Measurements from ENCODE around the gene TMEM53.

TMEM53 gene

DNA sequence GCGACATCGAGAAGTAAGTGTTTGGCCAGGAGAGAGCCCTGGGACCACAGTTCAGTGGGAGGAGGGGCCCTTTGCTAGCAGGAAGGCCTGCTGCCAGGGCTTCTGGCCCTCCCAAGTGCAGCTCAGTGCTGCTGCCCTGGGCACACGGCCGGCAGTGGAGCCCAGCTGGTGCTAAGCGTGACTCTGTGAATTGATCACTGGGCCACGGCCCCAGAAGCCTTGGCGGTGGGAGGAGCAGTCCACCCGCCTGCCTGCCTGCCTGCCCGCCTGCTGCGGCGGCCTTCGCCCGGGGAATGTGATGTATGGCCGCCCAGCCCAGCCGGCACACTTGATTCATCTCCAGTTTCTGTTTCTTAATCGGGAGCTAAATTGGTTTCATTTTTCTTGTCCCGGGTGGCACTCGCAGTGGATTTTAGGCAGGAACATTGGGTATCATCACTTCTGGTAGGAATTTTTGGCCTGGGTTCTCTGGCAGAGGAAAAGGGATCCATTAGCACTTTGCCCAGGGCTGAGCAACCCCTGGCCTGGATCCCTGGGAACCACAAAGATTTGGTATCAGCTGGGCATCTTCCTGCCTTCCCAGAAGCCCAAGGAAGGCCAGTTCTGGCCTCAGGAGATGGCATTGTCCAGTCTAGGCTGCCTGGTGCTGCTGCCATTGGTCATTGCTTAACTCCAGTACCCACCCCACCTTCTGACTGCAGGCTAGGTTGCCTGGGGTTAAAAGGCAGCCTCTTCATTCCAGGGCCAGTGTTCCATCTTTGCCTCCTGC, 28.6 kb downstream of the TMEM53 start:
- DNase-seq = no peak

DNA sequence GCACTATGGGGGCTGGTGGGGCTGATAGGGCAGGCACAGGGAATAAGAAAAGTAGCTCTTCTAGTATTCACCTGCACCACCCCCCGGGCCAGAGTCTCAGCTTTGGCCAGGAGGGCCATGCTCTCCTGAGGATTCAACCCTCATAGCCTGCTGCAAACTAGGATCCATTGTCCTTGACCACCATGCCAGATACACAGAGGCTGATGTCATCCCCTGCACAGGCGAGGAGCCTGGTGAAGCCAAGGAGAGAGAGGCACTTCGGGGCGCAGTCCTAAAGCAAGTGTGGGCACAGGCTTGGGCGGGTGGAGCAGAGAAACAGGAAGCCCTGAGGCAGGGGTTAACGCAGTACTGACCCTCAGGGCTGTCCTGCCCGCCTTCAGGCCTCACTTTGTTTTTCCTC, 29.5 kb downstream of the TMEM53 start:
- DNase-seq = no peak

DNA sequence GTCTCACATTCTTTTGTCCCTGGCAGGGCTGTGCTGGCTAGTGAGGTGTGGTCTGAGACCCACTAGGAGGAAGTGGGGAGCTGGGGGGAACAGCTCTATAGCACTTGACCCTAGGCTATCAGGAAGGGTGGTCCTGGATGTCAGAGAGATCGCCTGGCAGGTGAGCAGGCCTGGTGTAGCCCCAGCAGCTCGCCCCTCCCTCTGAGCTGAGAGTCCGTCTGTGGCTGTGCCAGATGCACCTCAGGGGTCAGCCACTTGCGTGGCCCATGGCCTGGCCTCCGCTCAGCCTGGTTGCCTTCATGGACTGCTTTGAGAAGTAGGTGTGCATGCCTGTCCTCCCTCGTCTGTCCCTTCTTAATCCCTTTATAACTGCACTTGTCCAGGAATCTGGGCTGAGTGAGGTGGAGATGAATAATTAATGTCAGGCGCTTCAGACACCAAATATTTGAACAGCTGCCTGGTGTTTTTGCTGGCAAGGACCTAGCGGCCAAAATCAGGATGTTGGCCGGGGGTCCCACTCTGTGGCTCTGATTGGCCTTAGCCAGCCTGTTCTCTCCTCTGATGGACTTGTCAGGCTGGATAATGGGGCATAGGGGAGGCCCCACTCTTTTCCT, 30.5 kb downstream of the TMEM53 start:
- no peak for DNase-seq

DNA sequence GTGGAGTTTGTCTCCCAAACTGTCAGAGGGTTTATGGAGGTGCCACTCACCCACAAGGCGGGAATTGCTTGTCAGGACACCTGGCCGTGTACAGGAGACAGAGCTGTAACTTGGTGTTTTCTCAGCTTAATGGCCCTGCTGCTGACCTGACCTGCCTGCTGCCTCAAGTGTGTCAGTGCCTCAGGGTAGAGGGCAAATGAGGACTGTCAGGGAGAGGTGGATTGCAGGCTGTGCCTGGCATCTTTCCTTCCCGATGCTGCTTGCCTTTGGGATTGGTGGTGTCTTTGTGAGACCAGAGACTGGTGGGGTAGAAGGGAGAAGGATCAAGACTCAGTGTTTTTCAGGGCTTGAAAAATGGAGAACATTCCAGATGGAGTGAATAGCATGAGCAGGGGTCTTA, 31.4 kb downstream of the TMEM53 start:
- DNase-seq = no peak

DNA sequence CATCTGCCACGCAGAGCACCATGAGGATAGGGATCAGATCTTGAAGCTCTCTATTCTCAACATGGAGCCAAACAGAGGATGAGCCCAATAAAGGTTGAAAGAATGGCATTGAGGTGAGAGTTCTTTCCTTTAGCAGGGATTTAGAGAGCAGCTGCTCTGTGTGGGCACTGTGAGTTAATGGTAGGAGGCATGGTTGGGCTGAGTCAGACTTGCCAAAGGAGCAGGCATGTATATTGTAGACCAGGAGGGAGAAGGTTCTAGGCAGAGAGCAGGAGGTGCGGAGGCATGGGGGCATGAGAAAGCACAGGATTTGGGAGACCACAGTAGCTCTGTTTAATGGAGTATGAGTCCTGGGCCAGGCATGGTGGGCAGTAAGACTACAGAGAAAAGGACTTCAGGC, 32.0 kb downstream of the TMEM53 start:
- no peak for DNase-seq

DNA sequence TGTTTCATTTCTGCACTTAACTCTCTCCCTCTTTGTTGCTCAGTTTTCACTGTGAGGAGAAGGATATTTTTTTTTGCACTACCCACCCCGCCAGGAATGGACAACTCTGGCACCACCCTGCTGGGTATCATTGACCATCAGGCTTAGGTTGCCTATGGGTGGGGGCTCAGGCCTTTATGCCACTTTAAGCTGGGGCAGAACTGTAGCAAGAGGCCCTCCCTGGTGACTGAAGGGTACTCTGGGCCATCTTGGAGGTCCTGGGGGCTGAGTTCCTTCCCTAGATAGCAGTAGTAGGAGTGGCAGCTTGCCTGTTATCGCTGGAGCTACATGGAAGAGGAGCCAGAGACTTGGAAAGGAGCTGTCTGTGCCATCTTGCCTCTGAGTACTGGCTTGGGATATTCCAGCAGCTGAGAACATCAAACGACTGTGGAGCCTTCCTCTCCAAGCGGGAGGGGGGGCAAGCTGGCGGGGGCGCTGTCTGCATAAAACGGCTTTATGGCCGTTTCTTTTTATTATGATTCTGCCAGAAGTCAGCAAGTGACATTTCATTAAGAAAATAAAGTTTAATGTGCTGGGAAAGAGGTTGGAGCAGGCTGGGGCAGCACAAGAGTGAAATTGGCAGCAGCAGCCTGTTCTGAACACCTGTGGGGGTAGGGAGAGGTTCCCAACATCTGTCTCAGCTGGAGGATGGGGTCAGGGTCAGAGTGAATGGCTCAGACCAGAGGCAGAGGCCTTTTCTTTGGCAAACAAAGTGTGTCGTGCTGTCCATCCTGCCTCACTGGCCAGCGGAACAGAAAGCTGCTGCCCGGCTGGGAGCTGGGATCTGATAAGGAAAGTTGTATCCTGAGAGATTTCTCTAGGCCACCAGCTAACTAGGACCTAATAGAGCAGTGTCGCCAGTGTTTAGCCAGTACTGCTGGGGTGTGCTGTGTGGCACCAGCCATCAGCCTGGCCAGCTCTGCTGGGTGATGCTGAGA, 32.9 kb downstream of the TMEM53 start:
- no peak for DNase-seq

DNA sequence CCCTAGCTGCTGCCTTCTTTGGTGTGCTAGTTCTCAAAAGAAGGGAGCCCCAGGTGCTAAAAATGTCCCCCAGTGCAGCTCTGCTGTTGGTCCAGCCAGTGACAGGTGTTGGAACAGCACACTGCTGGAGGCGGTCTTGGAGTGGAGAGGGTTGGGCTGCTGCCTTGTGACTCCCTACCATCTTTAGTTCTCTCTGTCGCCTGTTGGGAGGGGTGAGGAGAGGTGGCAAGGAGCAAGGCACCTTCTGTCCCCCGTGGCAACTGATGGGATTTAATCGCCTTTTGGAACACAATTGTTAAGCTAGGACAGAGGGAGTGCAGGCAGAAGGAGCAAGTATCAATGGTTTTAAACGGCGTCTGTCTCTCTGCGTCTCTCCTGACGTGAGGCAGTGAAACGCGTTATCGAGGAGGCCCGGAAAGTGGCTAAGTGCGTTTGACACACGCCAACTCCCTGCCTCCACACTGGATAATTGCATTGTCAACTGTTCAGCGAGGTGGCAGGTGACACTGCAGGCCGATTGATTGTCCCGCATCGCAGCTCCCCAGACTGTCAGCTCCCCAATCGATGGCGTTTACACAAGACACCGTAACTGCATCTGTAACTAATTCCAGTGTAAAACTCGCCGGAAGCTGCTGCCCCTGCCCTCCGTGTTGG, 34.0 kb downstream of the TMEM53 start:
- no peak for DNase-seq

DNA sequence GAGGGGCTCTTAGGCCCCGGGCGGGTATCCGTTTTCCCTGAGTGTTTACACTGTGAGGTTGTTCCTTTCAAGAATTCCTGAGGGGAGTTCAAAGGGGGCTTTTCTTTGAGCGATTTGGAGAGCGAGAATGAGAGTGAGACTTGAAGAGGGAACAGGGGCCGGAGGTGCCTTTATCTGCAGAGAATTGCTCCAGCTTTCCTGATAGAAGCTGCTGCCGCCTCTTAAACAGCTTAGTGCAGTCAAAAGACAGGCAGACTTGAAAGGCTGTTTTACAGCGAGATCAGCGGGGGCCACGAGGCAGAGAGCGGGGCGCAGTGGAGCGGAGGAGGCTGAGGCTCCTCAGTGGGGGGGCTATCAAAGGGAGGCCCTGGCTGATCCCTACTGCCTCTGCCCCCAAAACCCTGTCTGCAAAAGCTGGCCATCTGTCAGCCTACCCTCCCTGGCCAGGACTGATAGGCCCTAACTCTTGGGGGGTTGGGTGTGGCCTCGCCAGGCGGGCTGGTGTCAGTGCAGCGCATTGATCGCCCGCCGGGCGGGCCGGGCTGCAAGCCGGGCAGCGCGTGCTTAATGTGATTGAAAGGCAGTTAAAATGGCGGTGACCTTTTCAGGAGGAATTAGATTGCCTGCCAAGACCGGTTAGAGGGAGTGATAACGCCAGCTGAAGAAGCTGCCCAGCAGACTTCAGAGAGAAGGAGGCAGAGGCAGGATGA, 36.4 kb downstream of the TMEM53 start:
- DNase-seq = no peak

DNA sequence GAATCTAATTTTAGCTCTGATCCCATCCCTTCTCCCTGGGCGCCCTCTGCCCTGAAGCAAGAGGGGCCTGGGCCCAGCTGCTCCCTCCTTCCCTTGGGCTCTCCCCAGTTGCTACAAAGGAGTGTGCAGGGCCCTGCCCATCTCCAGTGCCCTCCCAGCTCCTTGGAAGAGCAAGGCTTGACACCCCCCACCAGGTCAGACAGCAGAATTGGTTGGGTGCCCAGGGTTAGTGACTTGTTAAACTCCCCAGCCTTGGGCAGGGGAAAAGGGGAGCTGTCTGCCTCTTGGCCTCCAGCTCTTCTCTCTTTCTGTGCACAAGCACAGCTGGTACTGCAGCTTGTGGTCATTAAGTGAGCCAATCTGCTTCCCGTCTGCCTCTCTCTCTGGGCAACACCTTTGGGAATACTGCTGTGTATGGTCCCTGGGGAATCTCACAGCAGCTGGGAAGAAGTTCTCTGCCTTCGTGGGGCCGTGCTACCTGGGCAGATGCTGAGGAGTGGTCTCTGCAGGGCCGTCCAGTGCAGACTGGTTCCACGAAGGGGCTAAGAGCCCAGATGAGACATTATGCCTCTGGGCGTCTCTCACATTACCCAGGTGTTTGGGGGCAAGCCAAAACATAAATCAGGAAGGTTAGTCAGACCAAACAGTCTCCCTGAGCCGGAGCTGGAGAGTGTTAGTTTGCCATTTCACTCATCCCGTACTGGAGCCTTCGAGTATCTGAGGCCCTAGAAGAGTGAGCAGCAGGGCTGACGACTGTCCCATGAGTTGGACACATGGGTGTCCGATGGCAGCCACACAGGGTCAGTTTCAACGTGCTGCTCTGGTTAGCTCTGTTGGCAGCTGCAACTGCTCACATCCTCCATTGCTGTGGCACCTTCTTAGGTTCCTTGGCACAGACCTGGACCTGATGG, 37.3 kb downstream of the TMEM53 start:
- DNase-seq = no peak

DNA sequence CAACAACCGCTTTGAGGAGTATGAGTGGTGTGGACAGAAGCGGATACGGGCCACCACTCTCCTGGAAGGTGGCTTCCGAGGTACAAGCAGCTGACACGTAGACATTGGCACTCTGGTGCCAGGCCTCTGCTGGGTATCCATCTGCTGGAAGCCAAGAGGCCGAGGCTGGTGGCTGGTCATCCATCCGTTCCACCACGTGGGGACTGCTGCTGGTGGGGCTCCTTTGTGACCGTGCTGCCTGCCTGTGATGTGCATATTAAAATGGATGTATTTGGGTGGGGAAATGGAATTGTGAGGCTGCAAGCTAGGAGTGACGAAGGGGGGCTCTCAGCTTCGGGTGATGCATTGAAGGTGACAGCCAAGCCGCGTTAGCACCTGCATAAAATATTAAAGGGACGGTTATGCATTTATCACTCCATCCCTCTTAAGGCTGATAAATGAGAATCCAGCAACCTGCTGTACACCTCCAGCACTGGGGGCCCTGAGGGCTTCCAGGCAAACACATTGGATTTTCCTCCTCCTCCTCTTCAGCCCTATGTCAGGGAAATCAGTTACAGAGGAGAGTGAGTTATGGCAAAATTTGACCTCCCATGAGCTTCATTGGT, 38.1 kb downstream of the TMEM53 start:
- no peak for DNase-seq

DNA sequence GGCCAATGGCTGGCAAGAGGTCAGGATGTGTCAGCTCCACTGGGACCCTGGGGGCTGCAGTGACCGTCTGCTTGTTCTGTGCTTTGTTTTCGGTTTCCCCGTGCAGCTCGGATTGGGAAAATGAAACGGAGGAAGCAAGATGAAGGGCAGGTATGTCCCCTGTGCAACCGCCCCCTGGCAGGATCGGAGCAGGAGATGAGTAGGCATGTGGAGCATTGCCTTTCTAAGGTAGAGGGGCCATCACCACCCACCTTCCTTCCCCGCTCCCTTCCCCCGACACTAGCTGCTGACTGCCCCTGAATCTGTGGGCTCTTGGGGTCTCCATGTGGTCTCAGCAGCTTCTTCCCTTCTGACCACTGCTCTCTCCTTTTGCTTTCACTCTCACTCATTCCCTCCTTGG, 38.8 kb downstream of the TMEM53 start:
- DNase-seq = no peak

DNA sequence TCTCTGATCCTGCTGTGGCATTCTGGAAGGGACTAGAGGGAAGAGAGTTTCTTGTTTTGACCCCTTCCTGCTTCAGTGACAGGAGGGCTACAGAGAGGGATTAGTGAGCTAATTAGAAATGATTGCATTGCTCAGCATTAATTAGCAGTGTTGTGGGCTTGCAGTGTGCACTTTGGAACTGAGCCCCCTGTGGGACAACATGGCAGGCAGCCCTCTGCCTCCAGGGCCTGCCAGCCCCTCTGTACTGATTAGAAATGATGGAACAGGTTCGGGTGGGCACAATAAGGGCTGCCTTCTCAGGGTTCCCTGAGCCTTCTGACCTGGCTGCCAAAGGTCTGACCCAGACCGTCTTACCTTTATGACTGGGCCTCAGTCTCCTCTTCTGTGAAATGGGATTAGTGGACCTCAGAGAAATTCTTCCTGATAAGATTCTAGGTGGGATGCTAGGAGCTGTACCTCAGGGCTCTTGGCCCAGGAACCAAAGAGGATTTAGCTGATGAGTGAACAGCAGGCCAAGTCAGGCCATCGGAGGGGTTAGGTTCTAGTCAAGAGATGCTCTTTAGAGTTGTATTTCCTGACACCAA, 39.6 kb downstream of the TMEM53 start:
- DNase-seq = no peak

DNA sequence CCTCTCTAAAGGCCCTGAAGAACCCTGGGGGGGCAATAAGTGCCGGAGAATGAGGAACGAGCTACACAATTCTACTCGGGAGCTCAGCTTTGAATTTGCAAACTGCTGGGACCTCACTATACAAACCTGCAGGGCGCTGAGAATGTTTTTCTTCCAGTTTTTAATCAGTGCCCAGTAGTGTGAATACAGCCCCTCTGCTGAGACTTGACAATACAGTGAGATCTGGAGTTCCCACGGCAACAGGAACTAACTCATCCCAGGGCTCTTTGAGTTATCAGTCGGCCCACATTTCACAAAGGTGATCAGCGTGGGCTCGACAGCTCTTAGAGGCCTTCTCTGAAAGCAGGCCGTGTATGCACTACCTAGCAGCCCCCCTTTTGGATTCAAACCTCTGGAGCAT, 41.7 kb downstream of the TMEM53 start:
- DNase-seq = no peak

DNA sequence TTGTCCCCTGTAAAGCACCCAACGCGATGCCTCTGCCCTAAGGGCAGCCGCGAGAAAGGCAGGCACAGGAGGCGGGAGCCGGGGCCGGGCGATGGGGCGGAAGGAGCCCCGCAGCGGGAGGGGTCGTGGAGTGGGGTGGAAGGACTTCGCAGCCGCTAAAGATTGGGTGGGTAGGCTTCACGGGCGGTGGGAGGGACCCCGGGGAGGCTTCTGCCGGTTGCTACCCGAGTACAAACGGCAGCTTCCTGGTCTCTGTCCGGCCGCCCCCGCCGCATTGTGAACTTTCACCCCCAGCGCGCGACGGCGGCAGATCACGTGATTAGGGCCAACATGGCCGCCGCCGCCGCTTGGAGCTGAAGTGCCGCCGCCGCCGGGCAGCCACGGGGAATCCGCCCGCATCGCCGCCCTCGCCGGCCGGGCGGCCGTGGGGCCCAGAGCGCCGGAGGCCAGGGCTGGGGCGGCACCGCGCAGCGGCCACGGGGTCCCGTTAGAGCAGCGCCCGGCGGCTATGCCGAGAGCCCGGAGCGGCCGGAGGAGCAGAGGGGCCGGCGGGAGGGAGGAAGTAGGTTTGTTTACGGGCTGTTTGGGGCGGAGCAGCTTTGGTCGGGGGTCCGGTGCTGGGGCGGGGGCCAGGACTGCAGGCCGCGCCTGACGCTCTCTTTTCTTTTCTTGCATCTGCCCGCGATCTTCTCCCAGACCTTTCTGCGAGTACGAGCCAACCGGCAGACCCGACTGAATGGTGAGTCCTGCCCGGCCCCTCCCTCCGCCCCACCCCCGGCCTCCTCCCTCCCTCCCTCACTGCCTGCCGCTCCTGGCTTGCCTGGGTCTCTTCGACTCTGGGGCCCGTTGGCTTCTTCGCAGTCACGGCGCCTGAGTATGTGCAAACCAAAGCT, 42.4 kb downstream of the TMEM53 start:
- DNase-seq = peak; percentile 86

DNA sequence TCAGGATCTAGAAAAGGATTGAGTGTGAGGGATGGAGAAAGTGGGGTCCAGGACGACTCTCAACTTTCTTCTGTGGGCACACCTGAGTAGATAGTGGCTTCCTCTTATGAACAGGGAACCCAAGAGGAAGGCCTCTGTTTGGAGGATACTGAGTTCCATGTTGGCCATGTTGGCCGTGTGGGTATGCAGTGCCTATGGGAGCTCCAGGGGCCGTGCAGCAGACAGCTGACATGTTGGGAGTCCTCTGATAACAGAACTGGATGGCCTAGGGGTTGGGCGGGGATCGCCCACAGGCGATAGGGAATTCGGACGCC, 43.0 kb downstream of the TMEM53 start:
- DNase-seq = no peak

DNA sequence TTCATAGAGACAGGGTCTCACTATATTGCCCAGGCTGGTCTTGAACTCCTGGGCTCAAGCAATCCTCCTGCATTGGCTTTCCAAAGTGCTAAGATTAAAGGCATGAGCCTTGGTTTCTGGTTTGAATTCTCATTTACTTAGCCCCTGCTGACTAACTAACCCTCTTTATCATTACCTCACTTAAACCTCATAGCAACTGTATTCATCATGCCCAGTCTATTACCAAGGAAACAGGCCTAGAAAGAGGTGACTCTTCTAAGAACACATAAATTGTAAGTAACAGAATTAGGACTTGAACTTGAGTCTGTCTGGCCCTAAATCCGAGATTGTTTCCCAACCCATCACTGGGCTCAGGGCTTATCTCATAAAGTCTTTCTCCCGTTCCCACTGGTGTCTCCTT, 44.2 kb downstream of the TMEM53 start:
- DNase-seq = no peak

DNA sequence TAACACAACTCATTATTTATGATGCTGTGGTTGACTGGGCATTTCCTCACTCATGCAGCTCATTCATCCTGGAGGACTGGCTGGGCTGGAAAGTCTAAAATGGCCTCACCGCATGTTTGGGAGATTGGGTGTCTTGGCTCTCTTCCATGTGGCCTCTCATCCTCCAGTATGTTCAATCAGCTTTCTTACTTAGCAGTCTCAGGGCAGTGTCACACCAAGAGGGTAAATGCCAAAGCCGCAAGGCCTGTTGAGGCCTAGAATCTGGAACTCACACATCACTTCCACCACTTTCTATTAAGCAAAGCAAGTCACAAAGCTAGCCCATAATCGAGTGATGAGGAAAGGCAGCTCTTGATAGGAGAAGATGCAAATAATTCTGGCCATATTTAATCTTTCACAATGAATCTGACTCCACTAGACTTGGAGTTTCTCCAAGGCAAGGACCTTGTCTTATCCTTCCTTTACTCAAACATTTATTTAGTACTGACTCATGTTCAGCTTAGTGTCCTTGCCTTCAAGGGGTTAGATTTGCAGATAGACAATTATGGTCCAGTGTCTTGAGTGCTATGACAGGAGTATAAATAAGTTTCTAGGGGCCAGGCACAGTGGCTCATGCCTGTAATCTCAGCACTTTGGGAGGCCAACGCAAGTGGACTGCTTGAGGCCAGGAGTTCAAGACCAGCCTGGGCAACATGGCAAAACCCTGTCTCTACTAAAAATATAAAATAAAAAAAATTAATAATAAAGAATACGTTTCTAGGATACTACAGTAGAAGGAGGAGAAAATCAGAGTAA, 45.1 kb downstream of the TMEM53 start:
- DNase-seq = no peak

DNA sequence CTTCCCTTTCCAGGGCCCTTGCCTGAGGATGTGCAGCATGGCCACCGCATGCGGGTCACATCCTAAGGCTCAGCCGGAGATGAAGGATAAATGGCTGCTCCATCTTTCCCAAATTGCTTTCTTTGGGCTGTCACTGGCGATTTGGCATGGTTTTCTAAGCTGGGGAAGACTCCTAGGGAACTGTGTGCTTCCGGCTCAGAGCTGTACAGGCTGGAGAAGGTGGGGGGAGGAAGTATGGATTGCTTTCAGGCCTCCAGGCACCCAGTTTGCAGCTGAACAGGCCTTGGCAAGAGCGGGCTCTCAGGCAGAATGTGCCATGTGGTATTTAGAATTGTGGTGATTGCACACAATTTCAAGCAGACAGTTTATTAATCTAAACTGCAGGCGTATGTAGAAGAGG, 48.9 kb downstream of the TMEM53 start:
- DNase-seq = no peak
